ENCODE results near the gene HSPB9. TPM values are rescaled to one million over a fixed set of nuclear protein-coding genes. Genes with fewer than 3 reads are reported as not detected.

Gene HSPB9
- total RNA-seq, 1 donor: not detected

- DNase-seq (ENCODE audit: low read depth): peak; percentile 75
- H3K4me3 ChIP-seq (ENCODE audit: low read depth, low read length): peak within 1 kb of the TSS; percentile 66
- no peak for TF ChIP-seq CTCF (IDR thresholded peaks at IDR 0.05; ENCODE audit: insufficient read depth, low read length)
Observed at GRCh38 chr17:42120770-42121769, 1.5 kb upstream of the HSPB9 start, which contains the start of gene KAT2A. Gene KAT2A (minus strand): TSS chr17:42121367. CDS start chr17:42121304, 63 bp downstream.

GRCh38 chr17:42124256-42124655, 1.7 kb downstream of the HSPB9 start:
- DNase-seq (ENCODE audit: low read depth): no peak

GRCh38 chr17:42125565-42125964, 3.0 kb downstream of the HSPB9 start:
- DNase-seq (ENCODE audit: low read depth): no peak
- no peak overlapping the region for H3K4me3 ChIP-seq (ENCODE audit: low read depth, low read length)
- no peak for TF ChIP-seq CTCF (IDR thresholded peaks at IDR 0.05; ENCODE audit: insufficient read depth, low read length)

More at GRCh38 chr17:42124256-42124655, 1.7 kb downstream of the HSPB9 start:
- H3K4me3 ChIP-seq (ENCODE audit: low read depth, low read length): no peak overlapping the region
- TF ChIP-seq CTCF (IDR thresholded peaks at IDR 0.05; ENCODE audit: insufficient read depth, low read length): no peak

GRCh38 chr17:42126836-42127235, 4.2 kb downstream of the HSPB9 start:
- no peak overlapping the region for H3K4me3 ChIP-seq (ENCODE audit: low read depth, low read length)
- TF ChIP-seq CTCF (IDR thresholded peaks at IDR 0.05; ENCODE audit: insufficient read depth, low read length): no peak
- no peak for DNase-seq (ENCODE audit: low read depth)

GRCh38 chr17:42127414-42127813, 4.8 kb downstream of the HSPB9 start:
- DNase-seq (ENCODE audit: low read depth): no peak

More at GRCh38 chr17:42127414-42127813, 4.8 kb downstream of the HSPB9 start:
- TF ChIP-seq CTCF (IDR thresholded peaks at IDR 0.05; ENCODE audit: insufficient read depth, low read length): no peak
- H3K4me3 ChIP-seq (ENCODE audit: low read depth, low read length): no peak overlapping the region
